Measurements from ENCODE around the gene ORAI3.

Gene ORAI3

DNA sequence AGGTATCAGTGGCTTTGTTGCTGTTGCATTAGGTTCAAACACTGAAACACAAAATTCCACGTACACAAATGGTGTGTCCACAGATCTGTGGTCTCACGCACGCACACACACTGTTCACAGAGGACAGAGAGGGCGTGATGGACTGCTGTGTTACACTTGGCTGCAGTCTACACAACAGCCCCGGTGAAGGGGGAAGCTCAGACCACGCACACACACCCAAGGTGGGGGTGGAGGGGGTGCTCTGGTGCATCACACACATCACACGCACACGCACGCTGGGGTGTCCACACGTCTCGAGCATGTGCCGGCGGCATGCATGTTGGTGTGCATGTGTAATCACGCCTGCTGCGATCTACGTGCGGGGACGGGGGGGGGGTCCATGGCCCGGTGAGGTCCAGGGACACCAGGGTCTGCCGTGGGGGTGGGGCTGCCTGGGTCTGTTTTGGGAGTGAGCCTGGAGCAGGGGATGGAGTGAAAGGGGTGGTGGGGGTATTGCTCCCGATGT is 43.5 kb downstream of the ORAI3 start:
- DNase-seq: no peak

DNA sequence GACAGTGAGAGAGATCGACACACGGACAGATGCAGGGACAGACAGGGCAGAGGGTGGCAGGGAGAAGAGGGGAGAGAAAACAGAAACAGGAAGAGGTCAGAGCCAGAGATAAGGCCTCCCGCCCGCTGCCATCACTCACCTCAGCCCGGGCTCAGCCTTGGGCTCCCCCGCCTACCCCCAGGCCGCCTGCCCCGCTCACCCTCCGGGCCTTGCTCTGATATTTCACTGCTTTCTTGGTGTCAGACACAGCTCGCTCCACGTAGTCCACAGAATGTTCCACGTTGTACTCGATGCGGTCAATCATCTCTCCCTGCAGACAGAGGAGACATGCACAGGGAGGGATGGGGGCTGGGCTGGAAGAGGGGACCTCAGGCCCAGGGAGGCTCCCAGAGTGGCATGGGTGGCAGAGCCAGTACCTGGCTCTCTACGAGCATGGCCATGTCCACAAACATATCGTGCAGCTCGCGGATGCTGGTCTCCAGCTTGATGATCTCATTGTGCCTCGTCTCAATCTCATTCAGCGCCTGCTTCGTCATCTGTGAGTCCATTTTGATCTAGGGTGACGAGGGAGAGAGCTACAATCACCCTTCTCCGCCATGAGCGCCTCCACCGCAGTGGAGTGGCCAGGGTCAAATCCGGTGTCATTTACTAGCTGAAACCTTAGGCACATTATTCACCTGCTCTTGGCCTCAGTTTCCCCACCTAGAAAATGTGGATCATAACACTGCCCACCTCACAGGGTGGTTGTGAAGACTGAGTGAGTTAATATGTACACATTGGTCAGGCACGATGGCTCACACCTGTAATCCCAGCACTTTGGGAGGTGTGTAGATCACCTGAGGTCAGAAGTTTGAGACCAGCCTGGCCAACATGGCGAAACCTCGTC is 44.3 kb downstream of the ORAI3 start:
- peak in 1 of 4 experiments; percentile 28 for DNase-seq

DNA sequence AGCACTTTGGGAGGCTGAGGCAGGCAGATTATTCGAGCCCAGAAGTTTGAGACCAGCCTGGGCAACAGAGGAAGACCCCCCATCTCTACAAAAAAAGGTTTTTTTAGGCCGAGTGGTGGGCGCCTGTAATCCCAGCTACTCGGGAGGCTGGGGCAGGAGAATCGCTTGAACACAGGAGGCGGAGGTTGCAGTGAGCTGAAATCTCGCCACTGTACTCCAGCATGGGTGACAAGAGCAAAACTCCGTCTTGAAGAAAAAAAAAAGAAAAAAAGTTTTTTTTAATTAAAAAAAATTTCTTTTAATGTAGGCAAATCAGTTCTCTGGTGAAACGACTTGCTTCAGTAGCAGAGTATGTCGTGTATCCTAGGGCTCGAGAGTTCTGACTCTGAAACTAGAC is 47.1 kb downstream of the ORAI3 start:
- DNase-seq: no peak

DNA sequence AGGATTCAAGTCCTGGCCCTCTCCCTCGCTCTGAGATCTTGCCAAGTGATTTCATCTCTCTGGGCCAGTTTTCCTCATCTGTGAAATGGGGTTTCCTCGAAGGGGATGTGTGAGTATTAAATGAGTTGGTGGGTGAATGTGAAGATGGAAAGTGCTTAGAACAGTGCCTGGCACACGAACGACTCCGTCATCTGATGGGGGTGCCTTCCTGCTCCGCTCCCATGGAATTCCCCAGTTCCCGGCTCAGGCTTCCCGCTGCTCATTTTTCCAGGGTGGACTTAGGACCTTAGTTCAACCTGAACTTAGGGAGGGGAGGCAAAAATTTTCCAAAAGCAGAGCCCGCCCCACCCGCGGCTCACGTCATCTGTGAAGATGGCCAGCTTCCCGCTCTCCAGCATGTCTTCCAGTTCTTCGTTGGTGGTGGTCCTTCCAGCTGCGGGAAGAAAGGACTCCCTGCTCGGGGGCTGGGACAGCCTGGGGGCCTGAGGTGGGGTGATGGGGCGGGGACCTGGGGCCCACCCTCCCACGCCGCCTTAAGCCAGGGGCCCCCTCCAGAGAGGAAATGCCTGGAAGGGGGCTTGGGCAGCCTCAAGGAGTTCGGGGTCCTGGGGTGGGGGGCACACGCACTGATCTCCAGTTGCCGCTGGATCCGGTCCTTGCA is 47.6 kb downstream of the ORAI3 start:
- peak in 1 of 4 experiments; percentile 34 for DNase-seq

DNA sequence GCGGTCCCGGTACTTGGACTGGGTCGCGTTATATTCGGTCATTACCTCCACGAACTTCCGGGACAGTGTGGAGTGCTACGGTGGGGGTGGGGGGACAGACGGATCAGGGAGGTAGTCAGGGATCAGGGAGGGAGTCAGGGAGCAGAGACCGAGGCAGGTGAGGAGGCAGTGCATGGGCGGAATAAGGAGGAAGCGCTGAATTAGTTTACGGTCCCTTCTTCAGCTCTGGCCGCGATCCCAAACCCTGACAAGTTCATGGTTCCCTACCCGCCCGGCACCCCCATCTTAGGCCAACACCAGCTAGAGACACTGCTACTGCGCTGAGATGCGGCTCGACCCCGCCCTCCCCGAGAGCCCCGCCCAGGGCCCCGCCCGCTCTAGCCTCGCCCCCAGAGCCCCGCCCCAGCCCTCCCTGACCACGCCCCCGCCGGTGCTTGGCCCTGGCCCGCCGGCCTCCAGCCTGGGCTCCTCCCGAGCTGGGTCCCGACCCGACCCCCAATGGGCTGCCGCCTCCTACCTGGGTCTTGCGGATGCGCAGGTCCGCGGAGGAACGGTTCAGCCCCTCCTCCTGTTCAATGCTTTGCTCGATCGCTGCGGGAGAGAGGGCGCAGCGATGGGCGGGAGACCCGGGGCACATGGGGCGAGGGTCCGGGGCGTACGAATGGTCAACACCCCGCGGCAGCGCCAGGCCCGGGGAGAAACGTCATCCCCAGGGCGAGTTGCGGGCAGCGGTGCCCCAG is 48.3 kb downstream of the ORAI3 start:
- DNase-seq: peak; percentile 87 to 97 (median 93)

DNA sequence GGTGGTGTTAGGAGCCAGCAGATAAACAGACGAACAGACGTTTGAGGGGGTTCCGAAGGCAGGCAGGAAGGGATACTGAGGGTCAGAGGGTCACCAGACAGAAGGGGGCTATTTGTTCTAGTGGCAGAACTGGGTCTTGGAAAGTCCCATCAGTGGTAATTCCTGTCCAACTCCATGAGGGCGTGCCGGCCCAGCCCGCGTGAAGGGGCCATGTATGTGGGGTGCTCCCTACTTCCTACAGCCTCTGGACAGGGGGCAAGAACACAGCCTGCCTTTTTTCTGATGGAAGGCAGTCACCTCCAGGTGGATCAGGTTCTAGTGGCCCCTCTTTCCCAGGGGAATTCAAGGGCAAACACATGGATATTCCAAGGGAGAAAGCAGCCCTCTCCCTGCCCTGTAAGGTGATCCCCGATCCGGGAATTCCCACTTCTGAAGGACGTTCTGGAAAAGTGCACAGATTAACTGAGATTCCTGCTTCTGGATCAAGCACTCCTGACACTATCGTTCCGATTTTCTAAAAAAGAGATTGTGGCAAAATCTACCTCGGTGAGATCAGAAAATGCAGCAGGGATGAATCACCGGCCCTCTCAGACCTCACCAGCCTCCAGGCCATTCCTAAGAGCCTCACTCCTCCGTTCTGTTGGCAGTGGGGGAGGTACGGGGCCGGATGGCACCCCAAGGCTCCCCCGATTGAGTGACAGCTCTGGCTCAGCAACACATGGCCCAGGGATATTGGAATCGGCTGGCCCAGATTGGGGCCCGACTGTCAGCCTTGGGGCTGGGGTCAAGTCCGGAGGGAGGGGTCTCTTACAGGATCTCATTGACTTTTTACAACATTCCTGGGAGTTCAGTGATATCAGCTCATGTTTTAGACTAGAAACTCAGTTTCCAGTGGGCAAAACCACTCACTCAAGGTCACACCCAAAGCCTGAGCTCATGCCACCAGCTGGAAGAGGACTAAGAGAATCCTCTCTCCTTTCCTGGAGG is 49.1 kb downstream of the ORAI3 start:
- no peak for DNase-seq

DNA sequence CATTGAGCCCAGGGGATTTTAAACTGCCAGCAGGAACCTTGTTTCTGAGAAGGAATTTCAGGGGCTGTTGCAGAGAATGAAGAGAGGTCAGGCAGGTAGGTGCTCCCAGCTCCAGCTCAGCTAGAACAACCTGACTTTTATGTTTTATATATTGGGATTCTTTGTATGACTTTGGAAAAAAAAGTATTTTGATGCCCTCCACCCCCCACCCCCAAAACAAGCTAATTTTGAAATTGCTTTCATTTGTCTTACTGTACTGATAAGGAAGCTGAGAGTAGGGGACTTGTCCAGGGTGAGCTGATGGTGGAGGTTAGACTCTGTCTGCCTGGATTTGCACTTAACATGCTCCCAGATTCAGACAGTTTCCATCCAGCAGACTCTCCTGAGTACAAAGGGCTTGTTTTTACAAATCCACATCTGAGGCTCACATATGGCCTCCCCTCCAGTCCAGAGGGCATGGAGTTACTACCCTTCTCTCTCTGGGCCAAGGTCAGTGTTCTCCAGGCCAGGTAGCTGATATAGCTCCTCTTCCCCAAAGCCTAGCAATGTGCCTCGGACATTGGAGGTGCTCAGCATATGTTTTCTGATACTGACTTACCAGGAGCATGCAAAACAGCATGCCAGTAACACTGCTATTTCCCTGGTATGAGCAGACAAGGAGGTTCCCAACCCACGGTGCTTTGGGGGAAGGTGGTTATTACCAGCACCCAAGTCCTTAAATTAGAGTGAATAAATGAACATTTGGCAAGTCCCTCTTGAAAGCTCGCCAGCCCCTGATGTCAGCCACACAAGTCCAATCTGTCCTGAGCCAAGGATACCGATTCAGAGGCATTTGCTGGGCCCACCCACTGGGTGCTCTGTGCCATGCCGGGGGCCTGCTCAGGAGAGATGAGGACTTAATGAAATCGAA is 50.2 kb downstream of the ORAI3 start:
- no peak for DNase-seq

DNA sequence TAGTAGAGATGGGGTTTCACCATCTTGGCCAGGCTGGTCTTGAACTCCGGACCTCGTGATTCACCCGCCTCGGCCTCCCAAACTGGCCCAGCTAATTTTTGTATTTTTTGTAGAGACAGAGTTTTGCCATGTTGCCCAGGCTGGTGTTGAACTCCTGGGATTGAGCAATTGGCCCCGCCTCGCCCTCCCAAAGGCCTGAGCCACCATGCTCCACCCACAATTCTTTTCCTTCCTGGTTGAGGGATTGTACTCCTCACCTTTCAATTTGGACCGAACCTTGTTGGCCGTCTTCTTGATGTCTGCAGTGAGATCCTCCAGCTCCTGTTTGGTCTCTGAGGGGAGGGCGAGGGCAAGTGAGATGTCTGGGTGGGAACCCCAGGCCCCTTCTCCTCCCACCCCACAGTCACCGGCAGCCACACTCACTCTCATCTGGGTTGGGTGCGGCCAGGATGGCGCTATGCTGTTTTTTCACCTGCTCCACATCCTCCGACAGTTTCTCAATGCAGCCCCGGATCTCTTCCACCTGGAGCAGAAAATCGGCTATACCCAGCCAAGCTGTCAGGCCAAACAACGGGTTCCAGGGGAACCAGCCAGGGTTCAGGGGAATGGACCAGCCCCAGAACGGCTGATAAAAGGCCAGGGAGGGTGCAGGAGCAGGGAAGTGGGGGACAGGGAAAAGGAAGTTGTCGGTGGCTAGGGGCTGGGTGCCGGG is 52.0 kb downstream of the ORAI3 start:
- DNase-seq: peak in 2 of 4 experiments; percentile 43 to 49

DNA sequence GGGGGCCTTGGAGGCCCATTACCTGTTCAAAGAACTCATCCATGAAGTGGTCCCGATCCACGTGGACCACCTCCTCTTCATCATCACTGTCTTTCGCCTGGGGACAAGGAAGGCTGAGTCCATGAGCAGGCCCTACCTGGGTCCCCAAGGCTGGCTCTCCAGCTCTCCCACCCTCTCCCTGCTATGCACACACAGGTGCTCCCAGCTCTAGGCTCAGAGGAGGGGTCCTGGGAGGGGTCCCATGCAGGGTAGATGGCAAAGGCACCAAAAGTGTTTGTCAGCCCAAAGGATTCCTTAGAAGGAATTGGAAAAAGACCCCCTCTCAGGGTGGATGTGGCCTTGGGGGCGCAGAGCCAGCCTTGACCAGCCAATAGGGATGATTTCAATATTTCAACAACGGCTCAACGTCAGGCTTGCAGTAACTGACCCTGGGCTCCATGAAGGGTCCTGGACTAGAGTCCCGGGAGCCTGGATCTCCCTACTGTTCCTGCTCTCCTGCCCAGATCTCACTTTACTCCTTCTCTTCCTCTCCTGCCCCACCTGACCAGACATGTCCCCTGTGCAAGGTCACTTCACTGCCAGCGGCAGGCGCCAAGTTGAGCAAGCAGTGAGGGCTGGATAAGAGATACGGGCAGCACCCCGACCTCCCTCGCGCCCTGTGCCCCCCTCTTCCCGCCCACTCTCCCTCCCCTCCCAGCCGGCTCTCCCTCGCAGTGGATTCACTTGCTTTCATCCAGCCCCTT is 52.8 kb downstream of the ORAI3 start:
- DNase-seq: no peak

DNA sequence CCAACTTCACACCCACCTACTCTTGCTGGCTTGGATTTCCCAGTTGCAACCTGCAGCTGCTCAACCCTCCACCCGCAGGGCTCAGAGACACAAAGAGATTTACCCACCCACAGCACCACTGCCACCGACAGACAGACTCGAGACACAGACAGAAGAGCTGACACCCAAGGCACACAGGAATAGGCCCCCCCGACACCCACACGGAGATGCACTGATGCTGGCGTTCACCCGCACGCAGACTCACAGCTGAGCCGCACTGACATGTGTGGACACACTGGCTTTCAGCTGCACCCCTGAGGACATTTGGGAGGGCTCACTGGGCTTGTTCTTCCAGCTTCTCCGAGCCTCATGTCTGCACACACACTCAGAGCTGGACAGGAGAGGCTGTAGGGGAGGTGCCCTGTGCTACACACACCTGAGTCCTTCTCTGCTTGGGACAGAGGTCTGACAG is 53.4 kb downstream of the ORAI3 start:
- DNase-seq: no peak

DNA sequence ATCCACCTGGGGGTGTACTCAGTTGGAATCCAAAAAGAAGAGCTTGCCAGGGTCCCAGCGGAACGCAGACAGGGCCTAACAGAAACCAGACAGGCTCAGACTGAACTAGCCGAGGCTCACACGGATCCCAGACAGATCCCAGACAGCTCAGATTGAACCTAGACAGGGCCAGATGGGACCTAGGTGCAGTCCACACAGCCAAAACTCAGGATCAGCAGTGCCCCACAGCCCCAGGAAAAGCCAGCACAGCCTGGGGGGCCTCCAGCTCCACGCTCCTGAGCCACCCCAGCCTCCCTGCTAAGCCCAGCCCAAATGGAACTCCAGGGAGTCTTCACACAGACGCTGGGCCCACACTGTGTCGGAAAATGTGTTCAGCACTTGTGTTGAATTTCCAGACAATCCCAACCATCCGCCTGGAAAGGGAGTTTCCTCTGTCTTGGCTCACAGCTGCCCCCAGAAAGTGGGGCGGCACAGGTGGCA is 54.0 kb downstream of the ORAI3 start:
- no peak for DNase-seq

DNA sequence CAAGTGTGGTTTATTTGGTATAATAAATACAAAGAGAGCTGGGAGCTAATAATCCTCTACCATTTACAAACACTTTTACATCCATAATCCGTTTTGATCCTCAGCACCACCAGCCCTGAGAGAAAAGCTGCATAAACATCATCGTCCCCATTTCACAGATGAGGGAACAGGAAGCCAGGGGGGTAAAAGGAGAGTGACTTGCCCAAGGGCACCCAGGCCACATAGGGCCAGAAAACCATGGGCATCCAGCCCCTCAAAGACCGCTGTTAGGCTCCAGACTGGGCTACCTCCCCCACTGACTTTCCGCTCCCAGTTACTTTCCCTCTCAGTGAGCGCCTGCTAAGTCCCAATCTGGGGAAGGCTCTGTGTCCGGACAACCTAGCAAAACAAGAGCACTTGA is 54.9 kb downstream of the ORAI3 start:
- no peak for DNase-seq

Data from suppressor macrophage (primary cell).